Activated CD8-positive, alpha-beta T cell treated with anti-CD3 and anti-CD28 coated beads for 36 hours (primary cell): ENCODE data around the gene HYI. TPM values are rescaled to one million over a fixed set of nuclear protein-coding genes. Genes with fewer than 3 reads are reported as not detected.
"Not testable (repeated sequence)": the region's sequence is repeated elsewhere in the genome, so short reads cannot be mapped to it uniquely, and the experiment has no call there.

Experiments used
- ATAC-seq: fragments of 200-7000 bp; cut with Tn5 transposase; one replicate; pipeline ENCODE4 v1.10.0; 2021; ENCODE audit warnings: mild to moderate bottlenecking, moderate library complexity
- CTCF ChIA-PET: fragments of 350-600 bp; sonication (Branson Sonifier 250); formaldehyde crosslinking; loops from one replicate; lab custom pipeline; 2021; ENCODE audit warnings: antibody characterized with exemption; lab: Charles Lee
- POLR2A ChIA-PET: fragments of 350-600 bp; sonication (Branson Sonifier 250); formaldehyde crosslinking; loops from one replicate; lab custom pipeline; 2021; ENCODE audit warnings: antibody characterized with exemption; lab: Charles Lee
- DNase-seq: peaks from one replicate; pipeline ENCODE4 v3.0.0-alpha.2; 2020
- H3K27ac Mint-ChIP-seq: one replicate; pipeline ENCODE4 v1.8.0; 2021; ENCODE audit warnings: mild to moderate bottlenecking, mixed read lengths
- H3K27me3 Mint-ChIP-seq: one replicate; pipeline ENCODE4 v1.8.0; 2021; ENCODE audit warnings: mixed read lengths
- H3K36me3 Mint-ChIP-seq: one replicate; pipeline ENCODE4 v1.8.0; 2021; ENCODE audit warnings: low read depth, mixed read lengths
- H3K4me1 Mint-ChIP-seq: one replicate; pipeline ENCODE4 v1.8.0; 2021; ENCODE audit warnings: low read depth, mixed read lengths
- H3K4me3 Mint-ChIP-seq: one replicate; pipeline ENCODE4 v1.8.0; 2021; ENCODE audit warnings: mild to moderate bottlenecking, moderate library complexity, mixed read lengths
- H3K9me3 Mint-ChIP-seq: one replicate; pipeline ENCODE4 v1.8.0; 2021; ENCODE audit warnings: mixed read lengths
- CTCF ChIP-seq: fragments of 200-600 bp; IDR thresholded peaks from one replicate; pipeline ENCODE4 v1.8.0; 2022; ENCODE audit warnings: antibody characterized with exemption, mild to moderate bottlenecking
- intact Hi-C: fragments of 100-400 bp; cut with micrococcal nuclease; formaldehyde crosslinking; loops from one replicate; pipeline ENCODE4 v1.10.0; 2022
- total RNA-seq, 2 experiments: library from RNA; stranded (reverse); gene quantifications; one replicate each; pipeline ENCODE4 v1.2.3, GENCODE V29; 2021

Gene HYI
- total RNA-seq, 2 experiments from 2014 or later = 4.1 to 5.6 TPM

GRCh38 chr1:43414634-43415223, 39.0 kb downstream of the HYI start:
- intact Hi-C loops = loop anchor here (1.0 kb wide), 1 partner anchor 187 kb away; no protein-coding TSS in a partner anchor
- ATAC-seq (peak; percentile 98), DNase-seq (peak; percentile 87)
- Mint-ChIP-seq H3K27ac (no peak overlapping the region), H3K4me3 (no peak overlapping the region), H3K36me3 (peaks cover 17% of the 10 kb centered on the region), H3K9me3 (no peaks in the 10 kb centered on the region), H3K4me1 (no peaks in the 10 kb centered on the region), H3K27me3 (no peaks in the 10 kb centered on the region)
- ChIA-PET CTCF (interaction anchor here (0.6 to 6.5 kb wide), 31 partner anchors 10 to 1045 kb away, joined by 3 to 73 read pairs (median 5); partner anchors contain the start of genes CDC20, HYI, MED8 and SZT2), POLR2A (interaction anchor here (0.6 to 1.1 kb wide), 2 partner anchors 45 to 176 kb away, joined by 3 to 5 read pairs; no protein-coding TSS in a partner anchor)
- TF ChIP-seq CTCF = peak; percentile 51

GRCh38 chr1:43413426-43413825, 40.3 kb downstream of the HYI start:
- intact Hi-C loops, H3K9me3 Mint-ChIP-seq, POLR2A ChIA-PET, DNase-seq, H3K4me3 Mint-ChIP-seq, H3K4me1 Mint-ChIP-seq, H3K27me3 Mint-ChIP-seq, ATAC-seq, H3K27ac Mint-ChIP-seq: not testable (repeated sequence)
- peaks cover 17% of the 10 kb centered on the region for H3K36me3 Mint-ChIP-seq
- CTCF ChIA-PET = interaction anchor here (0.7 to 6.5 kb wide), 7 partner anchors 14 to 216 kb away, joined by 3 to 73 read pairs (median 13); no protein-coding TSS in a partner anchor

- H3K27ac Mint-ChIP-seq = no peak overlapping the region
- no peak for DNase-seq
- TF ChIP-seq CTCF = no peak
- intact Hi-C loops = no loop called here
- no peaks in the 10 kb centered on the region for H3K4me1 Mint-ChIP-seq
- no peak overlapping the region for H3K4me3 Mint-ChIP-seq
- no peak for ATAC-seq
- H3K36me3 Mint-ChIP-seq = peaks cover 26% of the 10 kb centered on the region
- H3K9me3 Mint-ChIP-seq = no peaks in the 10 kb centered on the region
- H3K27me3 Mint-ChIP-seq = no peaks in the 10 kb centered on the region
- ChIA-PET CTCF (interaction anchor here (6.5 kb wide), 1 partner anchor 184 kb away, joined by 73 read pairs; no protein-coding TSS in a partner anchor), POLR2A (interaction anchor here (0.9 kb wide), 1 partner anchor 184 kb away, joined by 3 read pairs; no protein-coding TSS in a partner anchor)
Observed at GRCh38 chr1:43410571-43410970, 43.2 kb downstream of the HYI start.

GRCh38 chr1:43405876-43406234, 47.9 kb downstream of the HYI start:
- Mint-ChIP-seq H3K36me3 (peaks cover 32% of the 10 kb centered on the region), H3K4me3 (no peak overlapping the region), H3K4me1 (peaks cover 8% of the 10 kb centered on the region), H3K9me3 (no peaks in the 10 kb centered on the region), H3K27ac (no peak overlapping the region), H3K27me3 (no peaks in the 10 kb centered on the region)
- intact Hi-C loops = no loop called here
- ChIA-PET CTCF (no interaction called here), POLR2A (no interaction called here)
- DNase-seq = no peak
- no peak for TF ChIP-seq CTCF
- no peak for ATAC-seq

- TF ChIP-seq CTCF = no peak
- peaks cover 8% of the 10 kb centered on the region for H3K4me1 Mint-ChIP-seq
- H3K4me3 Mint-ChIP-seq = no peak overlapping the region
- H3K36me3 Mint-ChIP-seq = peaks cover 30% of the 10 kb centered on the region
- no peaks in the 10 kb centered on the region for H3K27me3 Mint-ChIP-seq
- H3K9me3 Mint-ChIP-seq = no peaks in the 10 kb centered on the region
- POLR2A ChIA-PET = no interaction called here
- no peak for ATAC-seq
- DNase-seq = no peak
- no peak overlapping the region for H3K27ac Mint-ChIP-seq
- CTCF ChIA-PET = no interaction called here
- intact Hi-C loops = no loop called here
Observed at GRCh38 chr1:43405219-43405875, 48.4 kb downstream of the HYI start.
